HCT116 (cell line): ENCODE measurements around the gene COQ3. TPM values are rescaled to one million over a fixed set of nuclear protein-coding genes. Genes with fewer than 3 reads are reported as not detected.

Experiments used
- ATAC-seq: fragments of 200-7000 bp; cut with Tn5 transposase; 2 replicates; pipeline ENCODE4 v1.9.1; 2020; ENCODE audit warnings: mild to moderate bottlenecking, moderate library complexity
- BruUV-seq: library from RNA; stranded (reverse); fragments of 400-500 nt; replicated peaks from 2 replicates; lab custom pipeline; 2021; lab: Mats Ljungman, UMichigan
- CTCF ChIA-PET: fragments of 300-600 bp; sonication (Branson Sonifier 250); formaldehyde crosslinking; loops from one replicate; lab custom pipeline; 2021; ENCODE audit warnings: antibody characterized with exemption; lab: Charles Lee
- POLR2A ChIA-PET: fragments of 300-600, 350-600 bp; sonication (Branson Sonifier 250); formaldehyde crosslinking; loops from one replicate; lab custom pipeline; 2021; ENCODE audit warnings: antibody characterized with exemption; lab: Charles Lee
- RAD21 ChIA-PET, 2 experiments: fragments of 300-600 bp; sonication (Branson Sonifier 250); formaldehyde crosslinking; loops; one replicate each; lab custom pipeline; 2023; ENCODE audit warnings: low total read pairs in 2 of 2; ENCODE audit not compliant: uncharacterized antibody in 2 of 2, unreplicated experiment in 2 of 2, low non-redundant PET in 1 of 2; lab: Charles Lee
- DNase-seq: peaks from one replicate; pipeline ENCODE4 v3.0.0-alpha.2; 2010; ENCODE audit warnings: low read depth, low spot score
- H2AFZ ChIP-seq: fragments of 200-600 bp; shearing (Covaris generic), sonication (generic); 2 replicates; pipeline ENCODE4 v1.6.1; 2017; ENCODE audit warnings: low read depth, mixed run types, mixed read lengths, antibody characterized with exemption, low read length; ENCODE audit not compliant: poor library complexity, severe bottlenecking
- H3K27ac ChIP-seq: 2 replicates; pipeline ENCODE4 v1.5.1; 2012; ENCODE audit warnings: low read depth, low read length
- H3K27me3 ChIP-seq: fragments of 200-600 bp; sonication (generic); 2 replicates; pipeline ENCODE4 v1.6.1; 2016; ENCODE audit warnings: mixed run types, low read length, mixed read lengths; ENCODE audit not compliant: insufficient read depth
- H3K36me3 ChIP-seq, 2 experiments: fragments of 200-500 bp in 1 of 2; fragments of 200-600 bp in 1 of 2; sonication (Bioruptor generic) in 1 of 2; sonication (generic) in 1 of 2; 2 replicates each; pipeline versions ENCODE4 v1.5.1 to v1.6.1; 2014 to 2016; ENCODE audit warnings: low read length in 2 of 2, inconsistent platforms in 1 of 2, mixed read lengths in 1 of 2, mixed run types in 1 of 2; ENCODE audit not compliant: insufficient read depth in 2 of 2, control insufficient read depth in 1 of 2
- H3K4me1 ChIP-seq, 2 experiments: fragments of 200-600 bp in 1 of 2; sonication (generic) in 1 of 2; 2 replicates each; pipeline versions ENCODE4 v1.5.1 to v1.6.1; 2012 to 2017; ENCODE audit warnings: low read length in 2 of 2, inconsistent platforms in 1 of 2, mild to moderate bottlenecking in 1 of 2, mixed read lengths in 1 of 2, mixed run types in 1 of 2, moderate library complexity in 1 of 2; ENCODE audit not compliant: insufficient read depth in 2 of 2, control insufficient read depth in 1 of 2
- H3K4me2 ChIP-seq: fragments of 200-600 bp; sonication (generic); 2 replicates; pipeline ENCODE4 v1.6.1; 2017; ENCODE audit warnings: mixed run types, low read length, mixed read lengths
- H3K4me3 ChIP-seq, 2 experiments: fragments of 200-600 bp in 1 of 2; sonication (generic) in 1 of 2; replicated peaks in 1 of 2; 2 replicates each; pipeline ENCODE4 v1.5.1; 2011 to 2016; ENCODE audit warnings: low read length in 2 of 2, control low read depth in 1 of 2, low read depth in 1 of 2, mild to moderate bottlenecking in 1 of 2, mixed read lengths in 1 of 2, mixed run types in 1 of 2
- H3K79me2 ChIP-seq: fragments of 200-600 bp; sonication (generic); 2 replicates; pipeline ENCODE4 v1.6.1; 2017; ENCODE audit warnings: mild to moderate bottlenecking, mixed run types, low read length, moderate library complexity, mixed read lengths; ENCODE audit not compliant: insufficient read depth
- H3K9ac ChIP-seq: fragments of 200-600 bp; sonication (generic); 2 replicates; pipeline ENCODE4 v1.6.1; 2016; ENCODE audit warnings: low read length, mixed read lengths
- H3K9me2 ChIP-seq: fragments of 200-600 bp; sonication (generic), shearing (Covaris generic); 2 replicates; pipeline ENCODE4 v1.6.1; 2017; ENCODE audit warnings: mixed run types, mild to moderate bottlenecking, moderate library complexity; ENCODE audit not compliant: insufficient read depth
- H3K9me3 ChIP-seq, 2 experiments: fragments of 200-500 bp in 1 of 2; fragments of 200-600 bp in 1 of 2; sonication (Bioruptor generic) in 1 of 2; sonication (generic) in 1 of 2; 2 replicates each; pipeline ENCODE4 v1.6.1; 2014 to 2017; ENCODE audit warnings: low read length in 2 of 2, mixed read lengths in 2 of 2, inconsistent platforms in 1 of 2, low read depth in 1 of 2, mild to moderate bottlenecking in 1 of 2, mixed run types in 1 of 2, moderate library complexity in 1 of 2; ENCODE audit not compliant: control insufficient read depth in 1 of 2, insufficient read depth in 1 of 2
- H4K20me1 ChIP-seq: fragments of 200-600 bp; sonication (generic), shearing (Covaris generic); 2 replicates; pipeline ENCODE4 v1.6.1; 2017; ENCODE audit warnings: mixed run types, mild to moderate bottlenecking, moderate library complexity; ENCODE audit not compliant: insufficient read depth
- CBX3 ChIP-seq: IDR thresholded peaks from 2 replicates; pipeline ENCODE4 v1.6.1; 2012; ENCODE audit warnings: low read depth
- EGR1 ChIP-seq: IDR thresholded peaks from 2 replicates; pipeline ENCODE4 v1.6.1; 2012; ENCODE audit warnings: low read depth
- ELF1 ChIP-seq: IDR thresholded peaks from 2 replicates; pipeline ENCODE4 v1.6.1; 2012; ENCODE audit warnings: low read depth, borderline replicate concordance
- EZH2phosphoT487 ChIP-seq: fragments of 200-600 bp; IDR thresholded peaks from 2 replicates; pipeline ENCODE4 v1.6.1; 2018; ENCODE audit warnings: antibody characterized with exemption, borderline replicate concordance
- JUND ChIP-seq: IDR thresholded peaks from 2 replicates; pipeline ENCODE4 v1.6.1; 2012
- POLR2A ChIP-seq: IDR thresholded peaks from 2 replicates; pipeline ENCODE4 v1.7.0; 2011; ENCODE audit warnings: borderline replicate concordance; ENCODE audit not compliant: insufficient read depth, insufficient read length; ENCODE audit errors: extremely low read depth
- RAD21 ChIP-seq: IDR thresholded peaks from 2 replicates; pipeline ENCODE4 v1.6.1; 2012; ENCODE audit warnings: low read depth, mild to moderate bottlenecking
- SRF ChIP-seq: IDR thresholded peaks from 2 replicates; pipeline ENCODE4 v1.6.1; 2012; ENCODE audit warnings: low read depth
- YY1 ChIP-seq: IDR thresholded peaks from 2 replicates; pipeline ENCODE4 v1.6.1; 2011; ENCODE audit warnings: low read length, low read depth, moderate library complexity, mild to moderate bottlenecking; ENCODE audit not compliant: insufficient replicate concordance; ENCODE audit errors: extremely low read depth
- intact Hi-C: fragments of 100-400 bp; cut with micrococcal nuclease; formaldehyde crosslinking; loops from 2 replicates; pipeline ENCODE4 v1.10.0; 2022
- total RNA-seq: library from RNA; stranded (reverse); gene quantifications from one replicate; pipeline ENCODE4 v1.2.1, GENCODE V29; 2021; ENCODE audit not compliant: unreplicated experiment
- TF ChIP-seq, protein P1 (sequence below): IDR thresholded peaks from 2 replicates; pipeline ENCODE4 v1.6.1; 2011; ENCODE audit warnings: mild to moderate bottlenecking, low read length, moderate library complexity; ENCODE audit not compliant: insufficient replicate concordance; ENCODE audit errors: extremely low read depth
- TF ChIP-seq, protein P2 (sequence below), 3 experiments: fragments of 200-600 bp in 1 of 3; sonication (generic) in 1 of 3; IDR thresholded peaks in 2 of 3; conservative IDR thresholded peaks in 1 of 3; 2 replicates each; pipeline ENCODE4 v1.5.1; 2012 to 2017; ENCODE audit warnings: low read depth in 2 of 3, low read length in 2 of 3, antibody characterized with exemption in 1 of 3, borderline replicate concordance in 1 of 3, control low read depth in 1 of 3, mild to moderate bottlenecking in 1 of 3, mixed read lengths in 1 of 3, mixed run types in 1 of 3, moderate library complexity in 1 of 3; ENCODE audit not compliant: insufficient read depth in 1 of 3

COQ3 gene
- total RNA-seq, 1 experiment from 2014 or later, result 19.0 TPM

DNA sequence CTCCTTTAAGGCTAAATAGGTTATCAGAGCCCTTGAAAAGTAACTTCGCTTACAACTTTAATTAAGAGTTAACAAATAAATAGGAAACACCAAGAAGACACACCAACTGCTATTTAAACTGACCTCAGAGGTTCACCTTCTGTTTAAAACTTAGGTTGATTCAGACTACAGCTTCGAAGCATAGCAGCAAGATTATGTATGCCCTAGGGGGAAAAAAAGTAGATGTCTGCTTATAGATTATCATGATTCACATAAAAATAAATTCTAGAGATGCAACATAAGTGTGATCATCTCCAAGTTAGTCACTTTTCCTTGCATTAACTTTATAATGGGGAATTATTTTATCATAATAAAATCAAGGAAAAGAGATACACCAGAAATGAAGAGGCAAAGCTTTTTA, 22.2 kb upstream of the COQ3 start:
- no peaks in the 10 kb centered on the region for H3K27me3 ChIP-seq
- H3K4me2 ChIP-seq, result no peak overlapping the region
- no TSS peak for BruUV-seq
- POLR2A ChIA-PET, result interaction anchor here (1.0 kb wide), 1 partner anchor 23 kb away, joined by 4 read pairs; the partner anchor contains the start of gene COQ3
- intact Hi-C loops, result no loop called here
- peaks cover under 1 to 11% of the 10 kb centered on the region in 2 experiments; a peak in 2 of 4 replicates for H3K36me3 ChIP-seq
- CTCF ChIA-PET, result interaction anchor here (1.0 kb wide), 1 partner anchor 86 kb away, joined by 3 read pairs; no protein-coding TSS in a partner anchor
- H2AFZ ChIP-seq, result no peak overlapping the region
- H3K79me2 ChIP-seq, result peaks cover 100% of the 10 kb centered on the region
- RAD21 ChIA-PET, result no interaction called here
- no peaks in the 10 kb centered on the region for H3K4me1 ChIP-seq
- H3K9ac ChIP-seq, result no peak overlapping the region
- no peak overlapping the region for H3K27ac ChIP-seq
- H3K9me2 ChIP-seq, result no peaks in the 10 kb centered on the region
- H3K9me3 ChIP-seq, result no peaks in the 10 kb centered on the region
- TF ChIP-seq EZH2phosphoT487 (no peak), SRF (no peak), POLR2A (no peak), JUND (no peak), EGR1 (no peak), RAD21 (no peak), YY1 (no peak), CBX3 (no peak), ELF1 (no peak)
- TF ChIP-seq, protein P1, sequence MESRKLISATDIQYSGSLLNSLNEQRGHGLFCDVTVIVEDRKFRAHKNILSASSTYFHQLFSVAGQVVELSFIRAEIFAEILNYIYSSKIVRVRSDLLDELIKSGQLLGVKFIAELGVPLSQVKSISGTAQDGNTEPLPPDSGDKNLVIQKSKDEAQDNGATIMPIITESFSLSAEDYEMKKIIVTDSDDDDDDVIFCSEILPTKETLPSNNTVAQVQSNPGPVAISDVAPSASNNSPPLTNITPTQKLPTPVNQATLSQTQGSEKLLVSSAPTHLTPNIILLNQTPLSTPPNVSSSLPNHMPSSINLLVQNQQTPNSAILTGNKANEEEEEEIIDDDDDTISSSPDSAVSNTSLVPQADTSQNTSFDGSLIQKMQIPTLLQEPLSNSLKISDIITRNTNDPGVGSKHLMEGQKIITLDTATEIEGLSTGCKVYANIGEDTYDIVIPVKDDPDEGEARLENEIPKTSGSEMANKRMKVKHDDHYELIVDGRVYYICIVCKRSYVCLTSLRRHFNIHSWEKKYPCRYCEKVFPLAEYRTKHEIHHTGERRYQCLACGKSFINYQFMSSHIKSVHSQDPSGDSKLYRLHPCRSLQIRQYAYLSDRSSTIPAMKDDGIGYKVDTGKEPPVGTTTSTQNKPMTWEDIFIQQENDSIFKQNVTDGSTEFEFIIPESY, result no peak
- TF ChIP-seq, protein P2, sequence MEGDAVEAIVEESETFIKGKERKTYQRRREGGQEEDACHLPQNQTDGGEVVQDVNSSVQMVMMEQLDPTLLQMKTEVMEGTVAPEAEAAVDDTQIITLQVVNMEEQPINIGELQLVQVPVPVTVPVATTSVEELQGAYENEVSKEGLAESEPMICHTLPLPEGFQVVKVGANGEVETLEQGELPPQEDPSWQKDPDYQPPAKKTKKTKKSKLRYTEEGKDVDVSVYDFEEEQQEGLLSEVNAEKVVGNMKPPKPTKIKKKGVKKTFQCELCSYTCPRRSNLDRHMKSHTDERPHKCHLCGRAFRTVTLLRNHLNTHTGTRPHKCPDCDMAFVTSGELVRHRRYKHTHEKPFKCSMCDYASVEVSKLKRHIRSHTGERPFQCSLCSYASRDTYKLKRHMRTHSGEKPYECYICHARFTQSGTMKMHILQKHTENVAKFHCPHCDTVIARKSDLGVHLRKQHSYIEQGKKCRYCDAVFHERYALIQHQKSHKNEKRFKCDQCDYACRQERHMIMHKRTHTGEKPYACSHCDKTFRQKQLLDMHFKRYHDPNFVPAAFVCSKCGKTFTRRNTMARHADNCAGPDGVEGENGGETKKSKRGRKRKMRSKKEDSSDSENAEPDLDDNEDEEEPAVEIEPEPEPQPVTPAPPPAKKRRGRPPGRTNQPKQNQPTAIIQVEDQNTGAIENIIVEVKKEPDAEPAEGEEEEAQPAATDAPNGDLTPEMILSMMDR (IDR thresholded peaks at IDR 0.05 in 2 of 3, conservative IDR thresholded peaks at IDR 0.05 in 1 of 3; ENCODE audit: borderline replicate concordance in 1 of 3, insufficient read depth in 1 of 3, low read depth in 2 of 3, low read length in 2 of 3), result no peak
- H4K20me1 ChIP-seq, result peaks cover 30% of the 10 kb centered on the region
- ATAC-seq, result no peak
- no peak overlapping the region for H3K4me3 ChIP-seq
- no peak for DNase-seq
